ENCODE results near the gene LRRC9.
"Not testable (repeated sequence)": the region's sequence is repeated elsewhere in the genome, so short reads cannot be mapped to it uniquely, and the experiment has no call there.

The LRRC9 gene

GRCh38 chr14:59919570-59920377, at the start of gene LRRC9:
LRRC9 (plus strand) TSS chr14:59920144.
- DNase-seq, result peak in 44 of 51 donors; percentile 7 to 79 (median 50)

DNA sequence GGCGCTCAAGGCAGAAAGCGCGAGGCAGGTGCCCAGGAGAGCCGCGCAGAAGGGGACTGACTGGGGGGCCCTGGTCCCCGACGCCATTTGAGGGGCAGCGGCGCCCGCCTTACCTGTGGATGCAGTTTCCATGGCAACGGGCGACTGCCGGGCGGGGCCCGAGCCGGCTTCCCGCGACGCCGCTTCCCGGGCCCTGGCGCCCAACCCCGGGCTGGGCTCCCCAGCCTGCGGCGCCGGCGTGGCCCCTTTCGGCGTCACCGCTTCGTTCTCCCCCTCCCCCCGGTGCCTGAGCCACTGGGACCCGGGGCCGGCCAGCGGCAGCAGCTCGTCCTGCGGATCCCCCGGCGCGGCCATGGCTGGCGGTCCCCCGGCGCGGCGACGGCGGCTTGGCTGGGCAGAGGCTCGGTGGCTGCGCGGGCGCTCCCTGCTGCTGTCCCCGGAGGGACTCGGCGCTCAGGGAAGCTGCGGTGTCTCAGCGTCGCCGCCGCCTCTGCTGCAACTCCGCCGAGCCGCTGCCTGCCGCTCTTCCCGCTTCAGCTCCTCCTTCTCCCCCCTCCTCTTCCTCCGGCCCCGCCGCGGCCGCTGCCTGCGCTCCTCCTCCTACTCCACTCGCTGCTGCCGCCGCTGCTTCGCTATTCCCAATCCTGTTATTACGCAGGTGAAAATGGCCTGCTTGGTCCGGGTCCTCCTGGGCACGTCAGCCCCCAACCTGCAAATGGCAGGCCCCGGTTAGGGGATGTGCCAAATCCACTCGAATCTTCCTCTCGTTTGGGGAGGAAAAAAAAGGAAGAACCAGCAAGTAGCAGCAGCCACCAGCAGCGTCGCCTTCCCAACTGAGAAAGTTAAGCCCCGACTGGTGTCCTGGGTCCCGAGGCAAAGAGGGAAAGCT, 49.4 kb upstream of the LRRC9 start, which contains the start of gene RTN1:
Gene RTN1 (minus strand): TSS at position 500 of the 889 bp plus-strand sequence. CDS start 146 bp downstream, at position 354.
- peak; percentile 24 to 87 (median 71) for DNase-seq

DNA sequence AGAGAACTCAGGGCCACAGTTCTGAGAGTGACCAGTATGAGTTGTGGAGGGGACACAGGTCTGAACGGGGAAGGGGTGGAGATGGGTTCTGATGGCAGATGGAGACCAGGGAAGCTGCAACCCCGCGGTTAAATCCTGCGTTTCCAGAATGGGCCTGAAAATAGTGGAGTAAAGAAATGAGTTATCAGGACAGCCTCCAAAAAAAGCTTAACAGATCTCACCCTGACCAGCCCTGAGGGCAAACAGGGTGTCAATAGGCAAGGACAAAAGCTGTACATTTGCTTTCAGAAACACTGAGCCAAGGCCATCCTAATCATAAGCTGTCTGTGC, 48.8 kb upstream of the LRRC9 start:
- DNase-seq, result peak in 4 of 51 donors; percentile 50 to 78 (median 63)

DNA sequence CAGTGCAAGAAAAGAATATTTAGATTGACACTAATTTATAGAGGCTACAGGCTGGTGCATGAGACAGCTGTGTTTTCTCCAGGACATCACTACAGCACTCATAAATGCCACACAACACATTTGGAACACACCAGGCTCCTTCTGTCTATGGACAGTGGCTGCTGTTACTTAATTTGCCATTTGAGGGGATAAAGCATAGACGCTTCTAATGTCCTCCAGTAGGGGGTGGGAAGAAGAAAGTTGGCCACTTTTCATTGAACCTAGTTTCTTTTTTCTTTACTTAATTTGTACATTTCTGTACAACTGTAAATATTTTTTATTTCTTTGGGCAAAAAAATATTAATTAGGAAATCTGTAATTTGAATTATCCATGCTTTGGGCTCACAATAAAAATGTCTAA, 37.0 kb upstream of the LRRC9 start:
- DNase-seq, result no peak

DNA sequence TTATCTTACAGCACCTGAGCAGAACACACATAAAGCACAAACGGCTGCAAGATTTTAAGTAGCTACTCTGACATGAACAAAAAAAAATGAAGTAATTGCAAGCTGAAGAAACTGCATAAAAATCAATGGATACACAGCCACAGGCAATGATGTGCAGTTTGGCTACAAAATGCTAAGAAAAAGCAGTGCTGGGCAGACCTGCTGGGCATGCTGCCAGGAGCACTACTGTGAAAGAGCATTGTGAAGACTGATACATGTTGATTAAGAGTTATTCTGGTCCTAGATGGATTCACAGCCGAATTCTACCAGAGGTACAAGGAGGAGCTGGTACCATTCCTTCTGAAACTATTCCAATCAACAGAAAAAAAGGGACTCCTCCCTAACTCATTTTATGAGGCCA, 29.3 kb upstream of the LRRC9 start:
- peak in 6 of 51 donors; percentile 1 to 17 (median 6) for DNase-seq

DNA sequence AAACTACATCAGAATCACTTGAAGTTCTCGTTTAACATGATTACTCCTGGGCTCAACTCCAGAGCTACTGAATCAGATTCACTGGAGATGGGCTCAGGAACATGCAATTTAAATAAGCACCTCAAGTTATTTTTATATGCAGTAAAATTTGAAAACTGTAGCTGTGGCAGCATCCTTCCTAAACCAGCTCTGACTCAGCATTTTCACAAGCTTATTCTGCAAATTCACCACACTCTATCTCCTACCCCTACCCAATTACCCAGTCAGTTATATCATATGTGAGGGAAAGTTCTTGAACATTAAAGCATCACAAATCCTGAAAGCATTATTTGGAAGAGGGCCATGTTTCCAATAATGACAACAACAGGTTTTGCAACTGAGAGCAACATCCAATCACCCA, 24.2 kb upstream of the LRRC9 start:
- peak in 1 of 51 donors; percentile 2 for DNase-seq

DNA sequence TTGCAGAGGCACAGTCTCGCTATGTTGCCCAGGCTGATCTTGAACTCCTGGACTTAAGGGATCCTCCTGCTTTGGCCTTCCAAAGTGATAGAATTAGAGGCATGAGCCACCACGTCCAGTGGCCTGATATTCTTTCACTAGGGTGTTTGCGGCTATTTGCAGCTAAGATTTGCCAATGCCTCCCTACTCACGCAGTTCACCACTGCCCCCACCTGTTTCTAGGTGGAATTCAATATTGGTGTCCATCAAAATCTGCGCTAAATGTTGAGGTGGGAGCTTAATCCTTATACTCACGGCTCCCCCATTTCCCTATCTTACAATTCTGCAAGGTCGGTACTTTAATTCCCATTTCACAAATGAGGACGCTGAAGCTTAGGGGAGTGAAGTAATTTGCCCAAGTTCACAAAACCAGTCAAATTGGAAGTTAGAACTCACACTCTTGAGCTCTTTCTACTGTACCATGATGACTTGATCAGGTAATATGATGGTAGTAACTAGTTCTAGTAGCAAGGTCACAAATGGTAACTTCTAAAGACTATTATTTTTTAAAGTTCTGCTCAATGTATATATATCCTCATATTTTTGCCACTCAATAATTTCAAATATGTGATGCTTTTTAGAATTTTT, 22.1 kb upstream of the LRRC9 start:
- peak in 20 of 51 donors; percentile 1 to 58 (median 18) for DNase-seq

DNA sequence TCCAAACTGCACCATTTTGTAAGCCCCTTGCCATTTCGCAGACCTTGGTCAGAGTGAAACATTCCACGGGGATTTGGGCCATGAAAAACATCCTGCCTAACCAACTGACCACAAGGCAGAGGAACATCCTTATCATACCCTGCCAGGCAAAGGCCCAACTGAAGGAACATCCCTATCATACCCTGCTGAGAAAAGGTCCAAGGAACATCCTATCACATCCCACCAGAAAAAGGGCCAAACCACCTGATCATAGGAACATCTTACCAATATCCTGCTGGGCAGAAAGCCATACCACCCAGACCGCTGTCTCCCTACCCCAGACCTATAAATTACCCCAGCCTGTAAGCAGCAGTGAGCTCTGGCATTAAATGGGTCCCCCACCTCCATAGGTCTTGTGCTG, 19.4 kb upstream of the LRRC9 start:
- DNase-seq, result no peak

DNA sequence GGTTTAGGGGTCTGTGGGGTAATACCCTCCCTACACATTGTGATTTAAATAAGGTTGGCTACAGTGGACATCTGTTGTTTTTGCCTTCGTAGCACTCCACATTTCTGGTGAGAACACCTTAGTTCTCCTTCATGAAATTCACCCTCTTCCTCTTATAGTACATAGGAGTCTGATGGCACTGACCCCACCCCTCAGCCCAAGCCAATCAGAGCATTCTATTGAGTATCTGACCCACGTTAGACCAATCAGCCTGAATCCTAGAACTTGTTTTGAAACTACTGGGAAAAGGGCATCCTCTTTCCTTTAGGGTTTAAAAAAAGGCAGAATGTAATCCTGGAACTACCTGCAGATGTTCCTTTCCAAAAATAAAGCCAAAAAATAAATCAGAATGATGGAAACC, 15.8 kb upstream of the LRRC9 start:
- no peak for DNase-seq

DNA sequence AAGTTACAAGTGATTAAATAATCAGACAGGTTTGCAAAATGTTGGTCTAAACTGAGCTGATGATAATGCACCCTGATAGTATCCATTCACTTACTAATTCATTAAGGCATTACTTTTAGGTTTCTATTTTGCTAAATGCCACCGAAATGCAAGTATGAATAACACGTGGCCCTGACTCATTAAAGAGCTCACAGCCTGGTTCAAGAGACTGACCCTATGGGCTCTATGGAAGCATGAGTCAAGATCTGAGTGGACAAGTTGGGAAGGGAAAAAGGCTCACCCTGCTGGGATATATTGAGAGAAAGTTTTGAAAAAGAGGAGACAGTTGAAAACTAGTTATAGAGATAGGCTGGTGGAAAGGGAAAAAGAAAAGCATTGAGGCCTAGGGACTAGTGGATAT, 14.8 kb upstream of the LRRC9 start:
- no peak for DNase-seq

GRCh38 chr14:59912443-59912842, 7.5 kb upstream of the LRRC9 start:
- no peak for DNase-seq

- DNase-seq, result no peak
These were observed 6.8 kb upstream of the LRRC9 start for GRCh38 chr14:59913187-59913586.

DNA sequence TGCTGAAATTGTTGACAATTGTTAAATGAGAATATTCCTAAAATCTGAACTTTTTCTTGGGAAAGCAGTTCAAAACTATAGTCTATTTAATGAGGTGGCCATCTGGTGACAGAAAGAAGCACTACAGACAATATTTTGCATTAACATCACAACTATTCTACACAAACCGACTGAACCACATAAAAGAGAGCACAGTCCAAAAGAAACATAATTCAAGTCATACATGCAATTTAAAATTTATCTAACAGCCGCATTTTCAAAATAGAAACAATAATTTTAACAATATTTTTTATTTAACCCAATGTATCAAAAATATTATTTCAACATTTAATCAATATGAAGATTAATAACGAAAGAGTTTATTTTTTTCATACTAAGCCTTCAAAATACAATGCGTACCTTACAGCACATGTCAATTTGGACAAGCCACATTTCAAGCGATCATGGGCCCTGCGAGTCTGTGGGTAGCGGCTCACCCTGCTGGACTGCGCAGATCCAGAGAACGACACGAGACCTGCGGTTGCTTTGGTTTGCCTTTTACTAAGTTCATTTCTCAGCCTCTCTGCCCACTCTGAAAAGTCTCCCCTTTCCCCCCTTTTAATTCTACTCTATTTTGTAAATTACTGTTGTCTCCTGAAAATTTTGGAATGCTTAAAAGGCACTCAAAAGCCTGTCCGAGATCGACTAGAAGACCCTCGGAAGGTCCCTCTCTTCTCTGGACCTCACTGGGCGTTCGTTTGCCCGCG, 947 bp upstream of the LRRC9 start:
- DNase-seq, result peak in 17 of 51 donors; percentile 2 to 62 (median 6)

GRCh38 chr14:59920378-59920683, 387 bp downstream of the LRRC9 start:
- DNase-seq, result no peak

DNA sequence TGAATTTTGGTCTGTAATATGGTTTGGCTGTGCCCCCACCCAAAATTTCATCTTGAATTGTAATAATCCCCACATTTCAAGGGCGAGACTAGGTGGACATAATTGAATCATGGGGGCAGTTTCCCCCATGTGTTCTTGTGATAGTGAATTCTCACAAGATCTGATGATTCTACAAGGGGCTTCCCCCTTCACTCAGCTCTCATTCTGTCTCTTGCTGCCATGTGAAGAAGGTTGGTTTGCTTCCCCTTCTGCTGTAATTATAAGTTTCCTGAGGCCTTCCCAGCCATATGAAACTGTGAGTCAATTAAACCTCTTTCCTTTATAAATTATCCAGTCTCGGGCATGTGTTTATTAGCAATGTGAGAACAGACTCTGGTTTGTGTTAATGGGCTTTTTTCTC, 5.9 kb downstream of the LRRC9 start:
- DNase-seq, result no peak

DNA sequence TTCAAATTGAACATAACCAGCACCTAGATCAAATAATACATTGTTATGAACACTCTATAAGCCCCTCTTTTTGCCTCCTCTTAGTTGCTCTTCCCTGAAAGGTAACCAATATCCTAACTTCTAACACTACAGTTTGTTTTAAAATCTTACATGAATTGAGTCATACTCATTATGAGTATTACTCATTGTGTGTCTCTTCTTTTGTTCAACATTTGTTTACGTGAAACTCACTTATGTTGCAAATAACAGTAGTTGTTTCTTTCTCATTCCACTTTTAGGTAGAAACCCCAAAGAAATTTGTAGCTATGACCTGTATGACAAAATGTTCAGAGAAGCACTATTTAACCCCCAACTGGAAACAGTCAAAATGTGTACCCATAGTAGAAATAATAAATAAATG, 6.6 kb downstream of the LRRC9 start:
- DNase-seq, result no peak

DNA sequence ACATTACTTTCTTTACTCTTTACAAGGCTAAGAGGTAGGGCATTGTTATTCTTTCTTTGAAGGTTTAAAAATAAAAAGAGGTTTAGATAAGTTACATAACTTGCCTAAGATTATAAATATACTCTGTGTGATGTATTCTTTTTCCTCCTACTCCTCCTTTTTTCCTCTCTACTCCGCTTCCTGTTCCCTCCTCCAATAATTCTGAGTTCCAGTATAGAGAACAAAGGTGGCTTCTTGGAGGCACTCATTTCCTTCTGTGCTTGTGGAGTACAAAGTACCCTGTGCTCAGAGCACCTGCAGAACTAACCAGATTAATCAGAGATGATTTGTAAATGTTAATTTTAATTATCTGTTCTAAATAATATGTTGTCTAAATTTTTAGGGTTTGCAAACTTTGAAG, 11.3 kb downstream of the LRRC9 start:
- no peak for DNase-seq

DNA sequence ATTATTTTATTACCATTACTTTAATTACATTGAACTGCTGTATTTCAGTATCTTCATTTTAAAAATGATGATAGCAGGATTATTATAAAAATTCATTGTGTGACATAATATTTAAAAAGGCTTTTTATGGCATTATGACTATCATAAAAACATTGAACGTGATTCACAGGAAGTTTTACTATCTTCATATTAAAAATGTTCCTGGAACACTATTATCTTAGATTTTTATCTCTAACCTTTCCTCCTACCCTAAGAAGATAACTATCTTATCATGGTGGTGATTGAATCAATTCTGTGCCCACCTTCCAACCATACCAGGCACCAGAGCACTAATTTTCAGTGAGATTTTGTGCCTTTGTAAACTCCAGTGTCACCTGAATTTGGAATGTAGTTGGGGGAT, 16.2 kb downstream of the LRRC9 start:
- no peak for DNase-seq

GRCh38 chr14:59939828-59940227, 19.9 kb downstream of the LRRC9 start:
- DNase-seq, result no peak

DNA sequence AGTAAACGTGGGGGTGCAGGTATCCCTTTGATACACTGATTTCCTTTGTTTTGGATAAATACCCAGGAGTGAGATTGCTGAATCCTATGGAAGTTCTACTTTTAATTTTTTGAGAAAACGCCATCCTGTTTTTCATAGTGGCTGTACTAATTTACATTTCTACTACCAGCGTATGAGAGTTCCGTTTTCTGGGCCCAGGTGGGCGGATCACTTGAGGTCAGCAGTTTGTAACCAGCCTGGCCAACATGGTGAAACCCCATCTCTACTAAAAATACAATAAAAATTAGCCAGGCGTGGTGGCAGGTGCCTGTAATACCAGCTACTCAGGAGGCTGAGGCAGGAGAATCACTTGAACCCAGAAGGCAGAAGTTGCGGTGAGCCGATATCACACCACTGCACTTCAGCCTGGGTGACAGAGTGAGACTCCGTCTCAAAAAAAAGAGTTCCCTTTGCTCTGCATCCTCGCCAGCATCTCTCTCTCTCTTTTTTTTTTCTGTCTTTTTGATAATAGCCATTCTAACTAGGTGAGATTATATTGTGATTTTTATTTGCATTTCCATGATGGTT, 22.4 kb downstream of the LRRC9 start:
- not testable (repeated sequence) for DNase-seq

DNA sequence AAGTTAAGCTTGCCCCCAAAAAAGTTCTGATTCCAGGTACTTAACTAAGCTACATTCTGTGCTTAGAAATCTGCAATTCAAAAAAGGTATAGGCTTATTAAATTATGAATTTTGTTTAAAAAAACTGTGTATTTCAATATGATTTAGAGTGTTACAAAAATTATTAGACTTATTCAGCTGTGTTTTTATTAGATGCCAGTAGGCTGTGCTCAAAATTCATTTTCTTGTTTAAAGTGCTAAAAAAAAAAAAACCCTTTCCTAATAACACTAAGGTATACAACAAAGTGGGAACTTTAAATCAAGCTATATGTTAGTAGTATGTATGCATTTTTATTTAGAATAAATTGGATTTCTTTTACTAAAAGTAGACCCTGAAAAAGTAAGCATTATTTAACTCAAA, 25.0 kb downstream of the LRRC9 start:
- no peak for DNase-seq
